ENCODE results near the gene TMEM120A.

Gene TMEM120A

GRCh38 chr7:75981453-75982305, 12.7 kb downstream of the TMEM120A start:
- DNase-seq (ENCODE audit: low read depth, low spot score): no peak

DNA sequence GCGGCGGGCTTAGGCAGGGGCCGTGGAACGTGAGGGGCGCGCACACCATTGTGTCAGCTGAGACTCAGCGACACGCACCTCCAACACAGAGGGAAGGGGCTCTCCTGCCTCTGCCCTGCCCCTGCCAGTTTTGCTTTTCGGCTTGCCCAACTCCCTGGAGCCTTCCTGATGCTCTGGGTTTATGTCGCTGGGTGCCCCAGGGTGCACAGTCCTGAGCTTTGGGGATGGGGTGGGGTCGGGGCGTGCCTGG, 13.3 kb downstream of the TMEM120A start:
- DNase-seq (ENCODE audit: low read depth, low spot score): no peak

GRCh38 chr7:75980430-75981202, 13.8 kb downstream of the TMEM120A start:
- no peak for DNase-seq (ENCODE audit: low read depth, low spot score)

- no peak for DNase-seq (ENCODE audit: low read depth, low spot score)
Measured at GRCh38 chr7:75979759-75980429, 14.5 kb downstream of the TMEM120A start.

GRCh38 chr7:75977743-75978142, 16.7 kb downstream of the TMEM120A start:
- no peak for DNase-seq (ENCODE audit: low read depth, low spot score)

GRCh38 chr7:75971961-75972763, 22.2 kb downstream of the TMEM120A start:
- DNase-seq (ENCODE audit: low read depth, low spot score): no peak

- no peak for DNase-seq (ENCODE audit: low read depth, low spot score)
Measured at GRCh38 chr7:75971309-75971960, 23.0 kb downstream of the TMEM120A start.

GRCh38 chr7:75969704-75970498, 24.5 kb downstream of the TMEM120A start:
- peak; percentile 57 for DNase-seq (ENCODE audit: low read depth, low spot score)

DNA sequence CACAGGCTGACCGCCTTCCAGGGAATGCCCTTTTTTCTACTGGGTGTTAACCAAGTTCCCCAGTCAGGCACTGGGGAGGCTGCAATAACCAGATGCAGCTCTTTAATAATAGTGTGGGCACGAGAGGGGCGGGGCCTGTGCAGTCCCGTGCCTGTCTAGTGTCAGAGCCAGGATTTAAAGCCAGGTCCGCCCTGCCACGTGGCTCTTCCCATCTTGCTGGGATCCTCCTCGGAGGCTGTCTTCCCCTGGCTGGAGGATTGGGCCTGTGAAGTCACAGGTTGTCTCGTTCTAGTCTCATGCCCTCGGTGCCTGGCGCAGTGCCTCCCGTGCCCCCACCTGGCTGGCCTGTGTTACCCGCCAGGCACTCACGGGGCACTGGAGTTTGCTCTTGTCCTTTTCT, 25.2 kb downstream of the TMEM120A start:
- DNase-seq (ENCODE audit: low read depth, low spot score): peak; percentile 3

GRCh38 chr7:75968561-75969001, 25.8 kb downstream of the TMEM120A start:
- DNase-seq (ENCODE audit: low read depth, low spot score): no peak

- no peak for DNase-seq (ENCODE audit: low read depth, low spot score)
Measured at GRCh38 chr7:75968012-75968411, 26.4 kb downstream of the TMEM120A start.

DNA sequence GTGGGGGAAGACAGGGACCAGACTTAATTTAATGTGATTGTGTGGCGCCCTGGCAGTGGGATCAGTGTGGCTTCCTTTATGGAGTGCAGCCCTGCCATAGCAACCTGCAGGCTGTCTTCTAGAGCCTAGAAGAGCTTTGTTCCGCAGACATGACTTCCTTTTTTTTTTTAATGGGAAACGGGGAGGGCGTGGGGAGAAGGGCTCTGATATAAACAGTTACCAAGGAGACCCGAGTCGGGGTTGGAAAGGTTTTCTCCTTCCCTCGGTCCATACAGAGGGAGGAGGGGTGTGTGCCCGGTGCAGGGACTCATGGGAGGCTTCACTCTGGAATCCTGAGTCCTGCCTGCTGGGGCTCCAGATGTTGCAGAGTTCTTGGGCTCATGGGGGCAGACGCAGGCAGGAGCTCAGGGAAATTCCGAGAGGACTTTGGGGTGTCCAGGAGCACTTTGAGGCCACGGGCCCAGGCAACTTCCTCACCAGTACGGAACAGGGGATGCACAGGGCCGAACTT, 26.9 kb downstream of the TMEM120A start:
- peak; percentile 22 for DNase-seq (ENCODE audit: low read depth, low spot score)

- DNase-seq (ENCODE audit: low read depth, low spot score): no peak
Measured at GRCh38 chr7:75967055-75967454, 27.3 kb downstream of the TMEM120A start.

DNA sequence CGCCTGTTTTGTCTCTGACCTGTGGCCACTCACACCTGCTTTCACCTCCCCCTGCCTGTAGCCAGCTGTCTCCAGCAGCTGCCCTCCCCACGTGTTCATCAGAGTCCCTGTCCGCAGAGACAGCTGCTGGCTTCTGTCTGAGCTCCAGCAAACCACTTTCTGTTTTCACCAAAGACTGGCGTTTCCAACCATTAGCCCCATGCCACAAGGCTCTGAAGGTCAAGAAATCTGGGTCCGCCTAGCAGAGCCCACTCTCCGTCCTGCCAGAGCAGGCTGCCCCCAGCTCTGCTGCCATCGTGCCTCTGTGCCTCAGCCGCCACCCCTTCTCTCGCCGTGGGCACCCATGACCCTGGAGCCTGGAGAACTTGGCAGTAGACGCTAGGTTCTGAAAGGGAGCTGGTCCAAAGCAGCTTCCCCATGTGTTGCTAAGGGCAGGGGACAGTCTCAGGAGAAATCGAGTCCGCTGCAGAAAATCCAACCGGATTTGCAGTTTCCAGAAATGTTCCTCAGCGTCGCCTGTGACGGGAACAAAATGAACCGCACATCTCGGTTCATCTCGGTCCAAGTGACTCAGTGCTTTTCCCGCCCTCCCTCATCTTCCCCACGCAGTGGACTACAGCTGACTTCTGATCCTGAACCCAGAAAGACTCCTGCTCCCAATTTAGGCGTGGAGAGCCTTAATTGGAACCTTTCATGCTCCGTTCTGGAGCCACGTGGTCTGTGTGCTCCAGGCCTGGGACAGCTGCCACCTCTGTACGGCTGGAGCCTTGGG, 28.0 kb downstream of the TMEM120A start:
- DNase-seq (ENCODE audit: low read depth, low spot score): peak; percentile 2

- no peak for DNase-seq (ENCODE audit: low read depth, low spot score)
Measured at GRCh38 chr7:75965617-75966016, 28.8 kb downstream of the TMEM120A start.

- peak; percentile 13 for DNase-seq (ENCODE audit: low read depth, low spot score)
Measured at GRCh38 chr7:75963381-75963995, 30.9 kb downstream of the TMEM120A start.

DNA sequence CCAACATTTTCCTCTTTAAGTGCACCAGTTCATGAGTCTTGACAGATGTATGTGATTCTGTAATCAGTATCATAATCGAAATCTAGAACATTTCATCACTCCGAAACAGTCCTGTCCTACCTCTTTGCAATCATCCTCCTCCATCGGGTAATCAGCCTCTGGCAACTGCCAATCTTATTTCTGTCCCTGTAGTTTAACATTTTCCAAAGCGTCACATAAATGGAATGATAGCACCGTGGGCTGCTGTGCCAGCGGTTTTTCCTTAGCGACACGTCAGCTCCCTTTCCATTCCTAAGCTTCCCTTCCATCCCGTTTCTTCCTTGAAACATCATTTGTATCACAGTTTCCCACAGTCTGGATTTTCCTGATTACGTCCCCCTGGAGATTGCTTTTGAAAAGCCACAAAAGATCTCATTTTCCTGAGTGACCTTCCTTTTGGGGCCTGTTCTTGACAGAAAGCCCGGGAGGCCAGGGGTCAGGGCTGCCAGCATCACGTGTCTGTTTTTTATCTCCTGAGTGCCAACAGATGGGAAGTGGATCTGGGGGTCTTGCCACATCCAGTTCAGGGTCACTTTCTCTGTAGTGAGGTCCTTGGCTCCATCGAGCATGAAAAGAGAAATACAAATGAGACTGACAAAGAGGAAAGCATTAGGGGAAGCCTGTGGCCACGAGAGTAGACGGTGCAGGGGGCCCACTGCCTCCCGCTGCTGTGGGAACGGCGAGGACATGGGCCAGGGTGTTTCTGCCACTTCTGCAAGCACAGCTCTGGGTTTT, 31.6 kb downstream of the TMEM120A start:
- peak; percentile 80 for DNase-seq (ENCODE audit: low read depth, low spot score)

- DNase-seq (ENCODE audit: low read depth, low spot score): no peak
Measured at GRCh38 chr7:75961218-75961617, 33.2 kb downstream of the TMEM120A start.
